GM12878 (cell line): Measurements from ENCODE around the gene MPC1.

Experiments used
- CTCF ChIP-seq, 3 experiments: IDR thresholded peaks in 2 of 3; conservative IDR thresholded peaks in 1 of 3; 2 replicates each; pipeline ENCODE4 v1.5.1; 2011; ENCODE audit warnings: low read depth in 3 of 3, low read length in 3 of 3, mild to moderate bottlenecking in 3 of 3, control low read depth in 2 of 3, moderate library complexity in 2 of 3, inconsistent platforms in 1 of 3, mixed read lengths in 1 of 3; ENCODE audit not compliant: control insufficient read depth in 2 of 3, insufficient read depth in 1 of 3; ENCODE audit errors: extremely low read depth in 1 of 3
- ETV6 ChIP-seq, 2 experiments: fragments of 450-650 bp in 1 of 2; IDR thresholded peaks in 1 of 2; conservative IDR thresholded peaks in 1 of 2; 2 replicates each; pipeline ENCODE4 v1.6.1; 2014; ENCODE audit warnings: antibody characterized with exemption in 1 of 2, borderline replicate concordance in 1 of 2, low read depth in 1 of 2, mild to moderate bottlenecking in 1 of 2, moderate library complexity in 1 of 2
- FOS ChIP-seq: IDR thresholded peaks from 3 replicates; pipeline ENCODE4 v1.6.1; 2011; ENCODE audit warnings: borderline replicate concordance; ENCODE audit not compliant: insufficient read length; ENCODE audit errors: extremely low read depth
- MYC ChIP-seq: IDR thresholded peaks from 2 replicates; pipeline ENCODE4 v1.6.1; 2011; ENCODE audit warnings: mild to moderate bottlenecking, low read length, moderate library complexity, inconsistent platforms; ENCODE audit not compliant: insufficient read depth, insufficient replicate concordance, insufficient read length, severe bottlenecking
- PBX3 ChIP-seq: IDR thresholded peaks from 2 replicates; pipeline ENCODE4 v1.6.1; 2011; ENCODE audit warnings: mild to moderate bottlenecking, low read depth, low read length, moderate library complexity; ENCODE audit not compliant: insufficient replicate concordance
- POLR2A ChIP-seq: IDR thresholded peaks from 2 replicates; pipeline ENCODE4 v1.6.1; 2011; ENCODE audit warnings: low read depth, mild to moderate bottlenecking, low read length
- POLR2AphosphoS5 ChIP-seq: IDR thresholded peaks from 2 replicates; pipeline ENCODE4 v1.6.1; 2011; ENCODE audit warnings: mild to moderate bottlenecking, low read length, inconsistent platforms
- RBBP5 ChIP-seq: fragments of 200-600 bp; sonication (generic); conservative IDR thresholded peaks from 2 replicates; pipeline ENCODE4 v1.6.1; 2016
- SUPT20H ChIP-seq: IDR thresholded peaks from 2 replicates; pipeline ENCODE4 v1.6.1; 2011; ENCODE audit warnings: low read depth, mild to moderate bottlenecking, low read length, moderate library complexity, borderline replicate concordance; ENCODE audit not compliant: control insufficient read depth
- USF2 ChIP-seq: IDR thresholded peaks from 2 replicates; pipeline ENCODE4 v1.6.1; 2011; ENCODE audit warnings: low read depth, low read length, improper control_type of control experiment, borderline replicate concordance
- TF ChIP-seq, protein P1 (sequence below): IDR thresholded peaks from 2 replicates; pipeline ENCODE4 v1.6.1; 2012; ENCODE audit warnings: low read depth, low read length, improper control_type of control experiment

DNA sequence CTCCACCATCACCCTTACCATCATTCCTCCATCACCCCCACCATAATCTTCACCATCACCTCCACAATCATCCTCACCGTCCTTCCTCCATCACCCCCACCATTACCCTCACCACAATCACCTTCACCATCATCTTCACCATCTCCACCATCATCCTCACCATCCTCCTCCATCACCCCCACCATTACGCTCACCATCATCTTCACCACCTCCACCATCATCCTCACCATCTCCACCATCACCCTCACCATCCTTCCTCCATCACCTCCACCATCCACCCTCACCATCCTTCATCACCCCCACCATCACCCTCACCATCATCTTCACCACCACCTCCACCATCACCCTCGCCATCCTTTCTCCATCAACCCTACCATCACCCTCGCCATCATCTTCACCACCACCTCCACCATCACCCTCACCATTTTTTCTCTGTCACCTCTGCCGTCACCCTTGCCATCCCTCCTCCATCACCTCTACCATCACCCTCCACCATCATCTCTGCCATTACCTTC, 33.1 kb upstream of the MPC1 start:
- TF ChIP-seq POLR2AphosphoS5 (no peak), RBBP5 (no peak), MYC (no peak), FOS (no peak), CTCF (IDR thresholded peaks at IDR 0.05 in 2 of 3, conservative IDR thresholded peaks at IDR 0.05 in 1 of 3; ENCODE audit: control insufficient read depth in 2 of 3, extremely low read depth in 1 of 3, insufficient read depth in 1 of 3, low read depth in 3 of 3, low read length in 3 of 3) (no peak), ETV6 (conservative IDR thresholded peaks at IDR 0.05 in 1 of 2, IDR thresholded peaks at IDR 0.05 in 1 of 2; ENCODE audit: borderline replicate concordance in 1 of 2, low read depth in 1 of 2) (no peak), USF2 (no peak), PBX3 (no peak), SUPT20H (no peak), POLR2A (no peak)
- TF ChIP-seq, protein P1, sequence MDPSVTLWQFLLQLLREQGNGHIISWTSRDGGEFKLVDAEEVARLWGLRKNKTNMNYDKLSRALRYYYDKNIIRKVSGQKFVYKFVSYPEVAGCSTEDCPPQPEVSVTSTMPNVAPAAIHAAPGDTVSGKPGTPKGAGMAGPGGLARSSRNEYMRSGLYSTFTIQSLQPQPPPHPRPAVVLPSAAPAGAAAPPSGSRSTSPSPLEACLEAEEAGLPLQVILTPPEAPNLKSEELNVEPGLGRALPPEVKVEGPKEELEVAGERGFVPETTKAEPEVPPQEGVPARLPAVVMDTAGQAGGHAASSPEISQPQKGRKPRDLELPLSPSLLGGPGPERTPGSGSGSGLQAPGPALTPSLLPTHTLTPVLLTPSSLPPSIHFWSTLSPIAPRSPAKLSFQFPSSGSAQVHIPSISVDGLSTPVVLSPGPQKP, result no peak
